ENCODE measurements around the gene NOC2L. TPM values are rescaled to one million over a fixed set of nuclear protein-coding genes. Genes with fewer than 3 reads are reported as not detected.

NOC2L gene
- total RNA-seq, 1 donor from 2014 or later, result 33.2 TPM

DNA sequence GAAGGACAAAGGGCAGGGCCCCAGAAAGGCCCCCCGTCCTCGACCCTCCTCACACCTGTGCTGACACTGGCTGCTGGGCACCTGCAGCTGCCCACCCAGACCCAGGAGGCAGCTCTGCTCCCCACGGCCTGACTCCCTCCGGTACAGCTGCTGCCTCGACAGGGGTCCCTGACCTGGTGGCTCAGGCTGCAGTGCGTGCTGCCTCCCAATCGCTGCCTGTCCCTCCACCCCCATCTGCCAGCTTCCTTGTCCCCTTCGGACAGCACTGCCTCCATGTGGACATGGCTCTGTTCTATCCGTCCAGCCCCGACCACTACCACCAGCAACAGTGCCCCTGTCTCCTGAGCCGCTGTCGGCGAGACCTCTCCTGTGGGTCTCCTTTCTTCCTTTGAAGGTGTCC is 4.1 kb downstream of the NOC2L start:
- TF ChIP-seq, protein P1, sequence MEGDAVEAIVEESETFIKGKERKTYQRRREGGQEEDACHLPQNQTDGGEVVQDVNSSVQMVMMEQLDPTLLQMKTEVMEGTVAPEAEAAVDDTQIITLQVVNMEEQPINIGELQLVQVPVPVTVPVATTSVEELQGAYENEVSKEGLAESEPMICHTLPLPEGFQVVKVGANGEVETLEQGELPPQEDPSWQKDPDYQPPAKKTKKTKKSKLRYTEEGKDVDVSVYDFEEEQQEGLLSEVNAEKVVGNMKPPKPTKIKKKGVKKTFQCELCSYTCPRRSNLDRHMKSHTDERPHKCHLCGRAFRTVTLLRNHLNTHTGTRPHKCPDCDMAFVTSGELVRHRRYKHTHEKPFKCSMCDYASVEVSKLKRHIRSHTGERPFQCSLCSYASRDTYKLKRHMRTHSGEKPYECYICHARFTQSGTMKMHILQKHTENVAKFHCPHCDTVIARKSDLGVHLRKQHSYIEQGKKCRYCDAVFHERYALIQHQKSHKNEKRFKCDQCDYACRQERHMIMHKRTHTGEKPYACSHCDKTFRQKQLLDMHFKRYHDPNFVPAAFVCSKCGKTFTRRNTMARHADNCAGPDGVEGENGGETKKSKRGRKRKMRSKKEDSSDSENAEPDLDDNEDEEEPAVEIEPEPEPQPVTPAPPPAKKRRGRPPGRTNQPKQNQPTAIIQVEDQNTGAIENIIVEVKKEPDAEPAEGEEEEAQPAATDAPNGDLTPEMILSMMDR (IDR thresholded peaks at IDR 0.05), result no peak
- peaks cover 59 to 70% of the 10 kb centered on the region in 2 donors for H3K36me3 ChIP-seq
- no peak overlapping the region for H3K27ac ChIP-seq
- no peaks in the 10 kb centered on the region for H3K27me3 ChIP-seq
- no peaks in the 10 kb centered on the region for H3K9me3 ChIP-seq
- intact Hi-C loops (cut with DNase I), result loop anchor here (5.0 kb wide), 1 partner anchor 48 kb away; no protein-coding TSS in a partner anchor
- no peak overlapping the region for H3K4me3 ChIP-seq
- no peak for DNase-seq (ENCODE audit: low spot score in 2 of 2)
- peaks cover 8 to 20% of the 10 kb centered on the region in 2 donors for H3K4me1 ChIP-seq

GRCh38 chr1:953524-954320 is 5.3 kb downstream of the NOC2L start:
- peaks cover 8 to 14% of the 10 kb centered on the region in 2 donors for H3K4me1 ChIP-seq
- intact Hi-C loops (cut with DNase I), result no loop called here
- H3K4me3 ChIP-seq, result no peak overlapping the region
- H3K27me3 ChIP-seq, result no peaks in the 10 kb centered on the region
- TF ChIP-seq, protein P1 (IDR thresholded peaks at IDR 0.05), result no peak
- no peak for DNase-seq (ENCODE audit: low spot score in 2 of 2)
- H3K36me3 ChIP-seq, result peaks cover 59 to 83% of the 10 kb centered on the region in 2 donors
- no peaks in the 10 kb centered on the region for H3K9me3 ChIP-seq
- no peak overlapping the region for H3K27ac ChIP-seq

DNA sequence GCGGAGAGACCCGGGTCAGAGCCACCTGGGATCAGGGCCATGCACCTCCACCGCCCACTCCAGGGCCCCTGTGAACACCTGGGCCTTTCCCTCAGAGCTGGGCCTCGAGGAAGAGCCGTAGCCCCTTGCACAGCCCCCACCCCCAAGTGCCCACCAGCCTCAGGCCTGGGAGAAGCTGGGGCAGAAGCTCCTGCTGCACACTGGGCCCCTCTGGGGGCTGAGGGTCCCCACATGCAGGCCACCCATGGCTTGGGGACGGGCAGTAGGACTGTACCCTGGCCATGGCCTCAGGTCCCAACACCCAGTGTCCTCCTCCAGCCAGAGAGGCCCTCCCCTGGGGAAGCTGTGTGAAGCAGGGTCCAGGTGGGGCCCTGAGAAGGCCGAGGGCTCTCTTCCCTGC is 6.5 kb downstream of the NOC2L start:
- intact Hi-C loops (cut with DNase I), result no loop called here
- H3K27me3 ChIP-seq, result no peaks in the 10 kb centered on the region
- H3K36me3 ChIP-seq, result peaks cover 65 to 94% of the 10 kb centered on the region in 2 donors
- DNase-seq (ENCODE audit: low spot score in 2 of 2), result no peak
- H3K27ac ChIP-seq, result no peak overlapping the region
- peaks cover 2 to 3% of the 10 kb centered on the region in 2 donors for H3K4me1 ChIP-seq
- H3K9me3 ChIP-seq, result no peaks in the 10 kb centered on the region
- no peak overlapping the region for H3K4me3 ChIP-seq
- TF ChIP-seq, protein P1 (IDR thresholded peaks at IDR 0.05), result no peak

GRCh38 chr1:952201-952600 is 6.9 kb downstream of the NOC2L start:
- no peak for DNase-seq (ENCODE audit: low spot score in 2 of 2)
- Histone ChIP-seq H3K36me3 (peaks cover 69 to 98% of the 10 kb centered on the region in 2 donors), H3K4me3 (no peak overlapping the region), H3K27ac (no peak overlapping the region), H3K4me1 (no peaks in the 10 kb centered on the region), H3K9me3 (no peaks in the 10 kb centered on the region), H3K27me3 (no peaks in the 10 kb centered on the region)
- intact Hi-C loops (cut with DNase I), result no loop called here
- TF ChIP-seq, protein P1 (IDR thresholded peaks at IDR 0.05), result no peak

DNA sequence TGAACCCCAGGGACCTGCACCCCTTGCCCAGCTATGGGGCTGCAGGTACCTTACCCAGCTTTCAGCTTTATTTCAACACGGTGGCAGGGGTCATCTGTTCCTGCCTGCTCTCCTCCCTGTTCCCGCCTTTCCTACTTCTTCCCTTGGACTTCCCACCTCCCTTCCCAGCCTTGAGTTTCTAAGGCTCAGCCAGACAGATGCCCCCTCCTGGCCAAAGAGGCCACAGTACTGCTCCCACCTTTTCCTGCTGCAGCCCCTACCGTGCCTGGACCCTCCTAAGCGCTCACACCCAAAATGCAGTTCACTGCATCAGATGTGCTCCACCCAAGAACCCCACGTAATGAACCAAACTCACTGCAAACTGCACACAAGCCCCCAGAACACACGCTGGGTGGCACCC is 7.7 kb downstream of the NOC2L start:
- no peak overlapping the region for H3K27ac ChIP-seq
- no peaks in the 10 kb centered on the region for H3K4me1 ChIP-seq
- DNase-seq (ENCODE audit: low spot score in 2 of 2), result no peak
- no peaks in the 10 kb centered on the region for H3K27me3 ChIP-seq
- no peak overlapping the region for H3K4me3 ChIP-seq
- TF ChIP-seq, protein P1 (IDR thresholded peaks at IDR 0.05), result no peak
- peaks cover 69 to 98% of the 10 kb centered on the region in 2 donors for H3K36me3 ChIP-seq
- H3K9me3 ChIP-seq, result no peaks in the 10 kb centered on the region
- intact Hi-C loops (cut with DNase I), result no loop called here
